ENCODE data around the gene TOR1AIP2. TPM values are rescaled to one million over a fixed set of nuclear protein-coding genes. Genes with fewer than 3 reads are reported as not detected.

The TOR1AIP2 gene
- total and polyA plus RNA-seq, 2 of the 13 experiments (the other 11 are each of a cell fraction or from before 2014, with no cell fraction given) = 35.2 to 65.8 TPM

DNA sequence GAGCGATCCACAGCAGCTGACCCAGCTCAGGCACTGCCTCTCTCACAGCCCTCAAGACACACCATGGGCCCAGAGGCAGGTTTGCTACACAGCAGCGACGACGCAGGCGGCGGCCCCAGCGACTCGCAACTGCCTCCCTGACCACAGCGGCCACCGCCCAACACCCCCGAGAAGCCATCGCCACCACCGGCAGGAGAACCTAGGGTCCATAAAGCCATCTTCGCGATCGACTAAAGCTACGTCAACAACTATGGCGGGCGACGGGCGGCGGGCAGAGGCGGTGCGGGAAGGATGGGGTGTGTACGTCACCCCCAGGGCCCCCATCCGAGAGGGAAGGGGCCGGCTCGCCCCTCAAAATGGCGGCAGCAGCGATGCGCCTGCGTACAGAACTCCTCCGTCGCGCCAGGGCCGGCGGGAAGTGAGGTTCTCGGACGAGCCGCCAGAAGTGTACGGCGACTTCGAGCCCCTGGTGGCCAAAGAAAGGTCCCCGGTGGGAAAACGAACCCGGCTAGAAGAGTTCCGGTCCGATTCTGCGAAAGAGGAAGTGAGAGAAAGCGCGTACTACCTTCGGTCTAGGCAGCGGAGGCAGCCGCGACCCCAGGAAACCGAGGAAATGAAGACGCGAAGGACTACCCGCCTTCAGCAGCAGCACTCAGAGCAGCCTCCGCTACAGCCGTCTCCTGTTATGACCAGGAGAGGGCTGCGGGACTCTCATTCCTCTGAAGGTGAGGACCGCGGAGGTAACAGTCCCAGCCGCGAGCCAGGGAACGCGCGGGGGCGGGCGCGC lies 4.8 kb upstream of the TOR1AIP2 start, which contains the start of gene TOR1AIP1 (continued):
- peak; percentile 91 for TF ChIP-seq GMEB1 (CRISPR knock-in tag; IDR thresholded peaks at IDR 0.05; ENCODE audit: borderline replicate concordance)
- peak; percentile 69; the same call in 1 of the 2 replicates for TF ChIP-seq TARDBP (CRISPR knock-in tag; IDR thresholded peaks at IDR 0.05)
- peak; percentile 43; the same call in 1 of the 2 replicates for TF ChIP-seq ZNF451 (CRISPR knock-in tag; IDR thresholded peaks at IDR 0.05)
- TF ChIP-seq, protein P1, sequence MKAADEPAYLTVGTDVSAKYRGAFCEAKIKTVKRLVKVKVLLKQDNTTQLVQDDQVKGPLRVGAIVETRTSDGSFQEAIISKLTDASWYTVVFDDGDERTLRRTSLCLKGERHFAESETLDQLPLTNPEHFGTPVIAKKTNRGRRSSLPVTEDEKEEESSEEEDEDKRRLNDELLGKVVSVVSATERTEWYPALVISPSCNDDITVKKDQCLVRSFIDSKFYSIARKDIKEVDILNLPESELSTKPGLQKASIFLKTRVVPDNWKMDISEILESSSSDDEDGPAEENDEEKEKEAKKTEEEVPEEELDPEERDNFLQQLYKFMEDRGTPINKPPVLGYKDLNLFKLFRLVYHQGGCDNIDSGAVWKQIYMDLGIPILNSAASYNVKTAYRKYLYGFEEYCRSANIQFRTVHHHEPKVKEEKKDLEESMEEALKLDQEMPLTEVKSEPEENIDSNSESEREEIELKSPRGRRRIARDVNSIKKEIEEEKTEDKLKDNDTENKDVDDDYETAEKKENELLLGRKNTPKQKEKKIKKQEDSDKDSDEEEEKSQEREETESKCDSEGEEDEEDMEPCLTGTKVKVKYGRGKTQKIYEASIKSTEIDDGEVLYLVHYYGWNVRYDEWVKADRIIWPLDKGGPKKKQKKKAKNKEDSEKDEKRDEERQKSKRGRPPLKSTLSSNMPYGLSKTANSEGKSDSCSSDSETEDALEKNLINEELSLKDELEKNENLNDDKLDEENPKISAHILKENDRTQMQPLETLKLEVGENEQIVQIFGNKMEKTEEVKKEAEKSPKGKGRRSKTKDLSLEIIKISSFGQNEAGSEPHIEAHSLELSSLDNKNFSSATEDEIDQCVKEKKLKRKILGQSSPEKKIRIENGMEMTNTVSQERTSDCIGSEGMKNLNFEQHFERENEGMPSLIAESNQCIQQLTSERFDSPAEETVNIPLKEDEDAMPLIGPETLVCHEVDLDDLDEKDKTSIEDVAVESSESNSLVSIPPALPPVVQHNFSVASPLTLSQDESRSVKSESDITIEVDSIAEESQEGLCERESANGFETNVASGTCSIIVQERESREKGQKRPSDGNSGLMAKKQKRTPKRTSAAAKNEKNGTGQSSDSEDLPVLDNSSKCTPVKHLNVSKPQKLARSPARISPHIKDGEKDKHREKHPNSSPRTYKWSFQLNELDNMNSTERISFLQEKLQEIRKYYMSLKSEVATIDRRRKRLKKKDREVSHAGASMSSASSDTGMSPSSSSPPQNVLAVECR (CRISPR knock-in tag; IDR thresholded peaks at IDR 0.05; ENCODE audit: borderline replicate concordance) = peak; percentile 85; the same call in 1 of the 2 replicates
- no peak for TF ChIP-seq HES4 (CRISPR knock-in tag; IDR thresholded peaks at IDR 0.05; ENCODE audit: borderline replicate concordance)
- TF ChIP-seq TRIM24 (CRISPR knock-in tag; IDR thresholded peaks at IDR 0.05) = no peak
- TF ChIP-seq GATAD2A (CRISPR knock-in tag; IDR thresholded peaks at IDR 0.05) = peak; percentile 85
- TF ChIP-seq ZNF296 (CRISPR knock-in tag; conservative IDR thresholded peaks at IDR 0.05) = no peak
- peak; percentile 67 for TF ChIP-seq TFDP2 (CRISPR knock-in tag; IDR thresholded peaks at IDR 0.05)
- TF ChIP-seq ZNF776 (CRISPR knock-in tag; IDR thresholded peaks at IDR 0.05) = peak; percentile 30; the same call in 1 of the 2 replicates
- 0 out of 2 replicates have a peak, but pooled peaks have one; percentile 16 for TF ChIP-seq ZZZ3 (CRISPR knock-in tag; IDR thresholded peaks at IDR 0.05; ENCODE audit: borderline replicate concordance)
- peak; percentile 91 for TF ChIP-seq PTBP1 (IDR thresholded peaks at IDR 0.05; ENCODE audit: low read depth, low read length, poor library complexity, severe bottlenecking)
- TF ChIP-seq ZNF644 (CRISPR knock-in tag; IDR thresholded peaks at IDR 0.05; ENCODE audit: low read depth) = peak; percentile 69
- TF ChIP-seq ZNF879 (CRISPR knock-in tag; IDR thresholded peaks at IDR 0.05) = no peak
- 0 out of 2 replicates have a peak, but pooled peaks have one; percentile 62 for TF ChIP-seq SIX1 (CRISPR knock-in tag; IDR thresholded peaks at IDR 0.05; ENCODE audit: borderline replicate concordance)
- TF ChIP-seq HDAC2 (CRISPR knock-in tag; IDR thresholded peaks at IDR 0.05) = peak; percentile 26
- TF ChIP-seq AGO2 (optimal IDR thresholded peaks at IDR 0.05; ENCODE audit: low read depth, low read length) = peak; percentile 94
- TF ChIP-seq YEATS2 (CRISPR knock-in tag; IDR thresholded peaks at IDR 0.05; ENCODE audit: borderline replicate concordance) = peak; percentile 90
- TF ChIP-seq FOXC1 (CRISPR knock-in tag; IDR thresholded peaks at IDR 0.05; ENCODE audit: borderline replicate concordance) = peak; percentile 12; the same call in 1 of the 2 replicates
- TF ChIP-seq DDIT3 (CRISPR knock-in tag; IDR thresholded peaks at IDR 0.05) = no peak
- TF ChIP-seq ZNF33A (CRISPR knock-in tag; IDR thresholded peaks at IDR 0.05; ENCODE audit: borderline replicate concordance) = peak; percentile 97; the same call in 1 of the 2 replicates

Measured in HepG2 (cell line).